NAMALWA (cell line): ENCODE measurements around the gene SLC25A42.
"Not testable (repeated sequence)": the region's sequence is repeated elsewhere in the genome, so short reads cannot be mapped to it uniquely, and the experiment has no call there.

Source experiments
- DNase-seq: peaks from one replicate; pipeline ENCODE4 v3.0.0-alpha.2; 2015; ENCODE audit warnings: low spot score

SLC25A42 gene

DNA sequence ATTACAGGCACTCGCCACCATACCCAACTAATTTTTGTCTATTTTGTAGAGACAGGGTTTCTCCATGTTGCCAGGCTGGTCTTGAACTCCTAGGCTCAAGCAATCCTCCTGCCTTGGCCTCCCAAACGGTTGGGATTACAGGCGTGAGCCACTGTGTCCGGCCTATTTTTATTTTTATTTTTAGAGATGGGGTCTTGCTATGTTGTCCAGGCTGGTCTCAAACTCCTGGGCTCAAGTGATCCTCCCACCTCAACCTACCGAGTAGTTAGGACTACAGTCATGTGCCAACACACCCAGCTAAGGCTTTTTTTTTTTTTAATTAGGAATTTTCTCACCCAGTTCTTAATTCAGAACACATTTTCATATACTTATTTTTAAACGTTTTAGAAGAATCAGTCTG lies 71.9 kb downstream of the SLC25A42 start:
- not testable (repeated sequence) for DNase-seq

DNA sequence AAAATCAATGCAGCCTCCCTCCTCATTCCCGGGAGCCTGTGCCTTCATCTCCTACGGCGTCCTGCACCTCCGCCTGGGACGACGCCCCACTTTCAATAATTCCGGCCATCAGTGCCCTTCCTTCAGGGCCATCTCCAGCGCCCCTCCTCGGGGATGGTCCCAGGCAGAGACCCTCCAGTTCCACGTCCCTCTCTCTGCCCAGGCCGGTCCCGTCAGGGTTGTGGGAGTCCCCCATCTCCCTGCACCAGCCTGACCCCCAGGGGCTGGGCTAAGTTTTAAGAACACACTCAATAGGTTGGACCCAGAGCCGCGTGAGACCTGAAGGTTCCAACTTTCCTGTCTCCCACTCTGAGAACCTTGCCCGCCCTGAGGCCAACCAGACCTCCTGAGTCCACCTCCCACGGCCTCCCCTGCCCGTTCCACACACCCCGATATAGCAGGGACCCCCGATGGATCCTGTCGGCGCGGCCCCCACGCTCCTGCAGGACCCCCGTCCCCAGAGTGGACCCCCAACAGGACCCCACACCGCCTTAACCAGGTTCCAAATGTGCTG lies 73.8 kb downstream of the SLC25A42 start:
- DNase-seq, result no peak

DNA sequence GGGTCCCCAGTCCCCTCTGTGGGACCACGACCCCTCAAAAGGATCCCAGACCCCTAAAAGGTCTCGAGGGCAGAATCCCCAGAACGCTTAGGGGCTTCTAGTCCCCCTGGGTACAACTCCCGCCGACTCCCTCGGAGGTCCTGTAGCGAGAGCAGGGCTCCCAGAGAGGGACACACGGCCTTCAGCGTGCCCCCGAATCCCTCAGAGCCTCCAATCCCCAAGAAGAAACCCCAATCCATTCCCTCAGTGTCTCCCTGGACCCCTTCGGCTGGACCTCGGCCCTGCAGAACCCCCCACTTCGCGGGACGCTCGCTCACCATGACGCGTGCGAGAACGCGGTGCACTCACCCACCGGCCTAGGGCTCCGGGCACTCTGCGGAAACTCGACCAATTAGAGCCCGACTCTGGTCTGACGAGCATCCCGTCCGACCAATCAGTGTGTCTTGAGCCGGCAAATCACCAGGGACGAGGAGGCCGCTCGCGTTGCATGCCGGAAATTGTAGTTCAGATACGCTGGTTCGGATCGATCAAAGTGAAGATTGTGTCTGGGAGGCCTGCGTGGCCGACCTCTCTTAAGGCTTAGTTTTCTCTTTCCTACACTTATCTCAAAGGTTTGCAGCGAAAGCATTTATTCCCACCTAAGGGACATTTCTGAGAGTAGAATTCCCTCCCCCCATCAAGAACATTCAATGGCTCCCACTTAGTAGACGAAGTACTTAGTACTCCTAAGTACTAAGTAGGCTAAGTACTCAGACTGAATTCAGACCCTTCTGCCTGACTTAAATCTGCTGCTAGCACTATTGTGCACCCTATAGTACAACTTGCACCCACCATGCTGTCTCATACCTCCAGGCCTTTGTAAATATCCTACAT lies 74.6 kb downstream of the SLC25A42 start, which contains the start of gene TMEM161A:
TSS of gene TMEM161A (minus strand) at position 370 of the 873 bp plus-strand sequence. CDS start at position 320, 50 bp downstream.
- DNase-seq, result peak; percentile 99

DNA sequence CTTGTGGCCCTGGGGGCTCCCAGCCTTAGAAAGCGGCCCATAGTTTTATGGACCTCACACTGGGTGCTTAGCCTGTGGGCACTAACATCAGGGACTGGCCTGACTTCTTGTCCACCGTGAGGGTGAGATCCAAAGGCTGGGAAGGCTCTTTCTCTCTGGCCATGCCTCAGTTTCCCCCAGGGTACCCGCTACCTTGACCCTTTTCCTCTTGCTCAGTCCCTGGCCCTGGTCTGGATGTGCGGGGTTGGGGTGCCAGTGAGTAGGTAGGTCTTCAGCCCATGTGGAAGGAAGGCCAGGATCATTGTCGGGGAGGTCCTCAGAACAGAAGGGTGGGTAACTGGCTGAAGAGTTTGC lies 76.1 kb downstream of the SLC25A42 start:
- no peak for DNase-seq

DNA sequence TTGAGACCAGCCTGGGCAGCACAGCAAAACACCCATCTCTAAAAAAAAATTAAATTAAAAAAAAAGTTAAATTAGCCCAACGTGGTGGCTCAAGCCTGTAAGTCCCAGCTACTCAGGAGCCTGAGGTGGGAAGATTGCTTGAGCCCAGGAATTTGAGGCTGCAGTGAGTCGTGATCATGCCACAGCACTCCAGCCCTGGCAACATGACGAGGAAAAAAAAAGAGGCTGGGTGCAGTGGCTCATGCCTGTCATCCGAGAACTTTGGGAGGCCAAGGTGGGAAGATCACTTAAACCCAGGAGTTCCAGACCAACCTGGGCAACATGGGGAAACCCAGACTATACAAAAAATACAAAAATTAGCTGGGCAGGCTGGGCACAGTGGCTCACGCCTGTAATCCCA lies 76.7 kb downstream of the SLC25A42 start:
- DNase-seq, result no peak

DNA sequence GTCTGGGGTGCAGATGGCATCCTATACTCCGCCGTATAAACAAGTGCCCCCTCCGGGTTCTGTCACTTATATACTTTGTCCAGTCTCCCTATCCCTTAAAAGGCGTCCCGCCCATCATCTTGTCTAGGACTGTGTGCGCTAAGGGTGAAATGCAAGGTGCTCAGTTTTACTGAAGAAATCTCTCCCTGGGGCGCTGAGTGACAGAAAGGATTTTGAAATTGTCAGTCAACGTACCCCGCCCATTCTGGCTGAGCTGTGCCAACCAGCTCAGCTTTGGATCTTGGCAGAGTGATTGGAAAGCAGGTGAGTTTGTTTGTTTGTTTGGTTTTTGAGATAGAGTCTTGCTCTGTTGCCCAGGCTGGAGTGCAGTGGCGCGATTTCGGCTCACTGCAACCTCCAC lies 78.6 kb downstream of the SLC25A42 start:
- no peak for DNase-seq

DNA sequence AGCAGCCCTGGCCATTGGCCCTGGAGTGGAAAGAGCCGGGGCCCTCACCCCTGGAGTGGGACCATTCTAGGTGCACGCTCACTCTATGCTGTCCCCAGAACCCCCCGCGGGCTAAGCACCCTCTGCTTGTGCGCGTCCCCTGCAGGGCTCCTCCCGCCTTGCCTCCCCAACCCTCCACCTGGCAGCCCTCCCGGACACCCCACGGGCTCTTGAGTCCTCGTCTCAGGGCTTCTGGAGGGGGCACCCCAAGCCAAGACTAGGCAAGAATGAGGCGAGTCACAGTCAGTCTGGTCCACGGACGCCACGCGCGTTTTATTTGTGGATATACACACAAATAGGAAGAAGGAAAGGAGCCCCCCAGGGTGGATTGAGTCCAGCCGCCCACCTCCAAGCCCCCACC lies 81.5 kb downstream of the SLC25A42 start:
- no peak for DNase-seq

DNA sequence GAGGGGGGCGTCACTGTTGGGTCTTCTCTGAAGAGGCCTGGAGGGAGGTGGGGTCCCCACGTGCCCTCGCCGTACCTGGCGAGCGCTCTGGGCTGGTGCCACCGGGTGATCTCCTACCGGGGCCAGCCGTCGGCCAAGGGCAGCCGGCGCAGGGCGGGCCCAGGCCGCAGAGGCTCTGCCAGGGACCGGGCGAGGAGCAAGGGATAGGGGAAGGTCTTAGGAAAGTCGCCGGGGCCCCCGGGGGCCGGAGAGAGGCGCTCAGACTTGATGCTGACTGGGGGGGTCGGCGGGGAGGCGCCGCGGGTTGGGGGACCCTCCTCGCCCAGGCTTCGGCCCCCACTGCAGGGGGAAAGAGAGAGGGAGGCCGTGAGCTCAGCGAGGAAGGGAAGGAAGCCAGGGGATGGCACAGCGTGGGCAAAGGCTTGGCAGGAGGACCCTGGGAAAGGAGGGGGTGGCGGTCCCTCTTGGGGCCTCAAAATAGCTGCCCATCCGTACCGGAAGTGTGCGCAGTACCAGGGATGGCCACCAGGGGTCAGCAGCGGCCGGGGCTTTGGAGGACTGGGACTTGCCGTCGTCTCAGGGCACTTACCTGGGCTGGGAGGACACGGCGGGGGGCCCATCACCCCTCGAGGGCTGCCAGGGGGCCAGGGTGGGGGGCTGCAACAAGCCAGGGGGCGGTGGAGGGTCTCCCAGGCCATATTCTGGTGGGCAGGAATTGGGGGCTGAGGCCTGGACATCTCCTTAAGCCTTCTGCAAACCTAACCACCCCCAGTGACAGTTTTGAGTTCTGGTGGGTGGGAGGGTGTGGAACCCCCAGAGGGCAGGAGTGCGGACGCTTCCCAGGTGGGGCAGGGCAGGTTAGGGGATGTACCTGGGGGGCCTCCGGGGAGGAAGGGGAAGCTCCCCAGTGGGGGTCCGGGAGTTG lies 82.2 kb downstream of the SLC25A42 start:
- DNase-seq, result peak; percentile 74

DNA sequence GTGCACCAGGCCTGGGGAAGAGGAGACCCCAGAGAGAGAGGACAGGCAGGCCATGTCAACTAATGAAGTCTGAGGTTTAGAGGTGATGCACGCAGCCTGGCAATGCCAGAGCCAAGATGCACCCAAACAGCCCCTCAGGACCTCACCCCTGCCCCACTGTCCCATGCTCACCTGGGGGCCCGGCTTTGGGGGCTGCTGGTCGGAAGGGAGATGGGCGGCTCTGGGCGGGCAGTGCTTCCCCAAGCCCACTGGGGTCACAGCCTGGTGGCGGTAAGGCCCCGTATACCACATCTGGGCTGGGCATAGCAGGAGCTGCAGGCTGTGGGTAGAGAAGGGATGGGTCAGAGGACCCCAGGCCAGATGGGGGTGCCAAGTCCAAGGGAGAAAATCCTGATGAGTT lies 83.1 kb downstream of the SLC25A42 start:
- DNase-seq, result no peak

DNA sequence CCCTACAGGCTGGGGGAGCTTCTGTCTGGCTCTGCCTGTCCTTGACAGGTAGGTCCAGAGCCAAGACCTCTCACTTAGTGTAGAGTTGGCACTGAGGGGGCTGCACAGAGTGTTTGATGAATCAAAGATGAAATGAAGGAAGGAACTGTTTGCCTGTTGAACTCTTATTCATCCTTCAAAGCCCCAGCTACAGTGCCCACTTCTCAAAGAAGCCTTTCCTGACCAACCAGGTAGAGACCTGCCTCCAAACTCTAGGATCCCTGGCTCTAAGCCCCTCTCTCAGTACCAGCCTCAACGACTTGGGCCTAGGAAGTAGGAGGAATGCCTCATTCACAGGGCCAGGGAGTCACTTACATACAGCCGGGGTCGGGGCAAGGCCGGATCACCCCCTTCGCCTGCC lies 83.5 kb downstream of the SLC25A42 start:
- no peak for DNase-seq

DNA sequence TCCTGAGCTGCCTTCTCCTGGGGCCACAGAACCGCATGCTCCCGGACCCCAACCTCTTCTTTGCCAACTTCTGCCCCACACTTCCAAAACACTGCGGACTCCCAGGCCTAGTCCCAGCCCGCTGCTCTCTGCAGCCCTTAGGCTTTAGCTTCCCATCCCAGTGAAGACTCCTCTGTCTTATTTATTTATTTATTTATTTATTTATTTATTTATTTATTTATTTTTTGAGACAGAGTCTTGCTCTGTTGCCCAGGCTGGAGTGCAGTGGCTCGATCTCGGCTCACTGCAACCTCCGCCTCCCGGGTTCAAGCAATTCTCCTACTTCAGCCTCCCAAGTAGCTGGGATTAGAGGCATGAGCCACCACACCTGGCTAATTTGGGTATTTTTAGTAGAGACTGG lies 84.7 kb downstream of the SLC25A42 start:
- not testable (repeated sequence) for DNase-seq

DNA sequence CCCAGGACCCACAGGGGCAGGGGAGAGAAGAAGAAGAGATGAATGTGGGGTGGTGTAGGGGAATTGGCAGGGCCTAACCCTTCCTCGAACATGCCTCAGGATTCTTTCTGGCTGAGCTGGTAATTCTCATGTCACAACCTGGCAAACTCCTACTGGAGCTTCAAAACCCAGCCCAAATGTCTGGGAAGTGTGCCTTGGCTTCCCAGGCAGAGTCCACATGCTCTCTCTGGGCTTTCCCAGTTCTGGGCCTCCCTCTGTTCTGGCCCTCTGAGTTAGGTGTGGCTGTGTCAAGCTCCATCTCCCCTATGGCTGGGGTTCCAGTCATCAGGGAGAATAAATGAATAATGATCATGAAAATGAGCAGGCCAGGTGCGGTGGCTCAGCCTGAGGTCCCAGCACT lies 85.6 kb downstream of the SLC25A42 start:
- DNase-seq, result no peak

DNA sequence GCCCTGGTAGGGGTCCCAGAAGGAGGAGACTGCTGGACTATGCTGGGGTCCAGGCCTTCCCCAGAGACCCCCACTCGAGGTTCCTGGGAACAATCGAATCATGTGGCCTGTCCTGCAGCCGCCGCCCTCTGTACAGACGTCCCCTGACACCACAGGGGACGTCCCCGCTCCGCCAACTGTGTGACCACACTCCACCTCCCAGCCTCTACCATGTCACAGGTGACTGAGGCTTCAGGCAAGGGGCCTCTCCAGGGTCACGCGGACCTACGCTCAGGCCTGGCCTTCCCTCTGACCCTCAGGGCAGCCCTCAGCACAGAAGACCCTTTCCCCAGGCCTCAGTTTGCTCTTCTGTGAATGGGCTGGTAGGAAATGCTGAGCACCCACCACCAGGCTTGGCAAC lies 87.6 kb downstream of the SLC25A42 start:
- DNase-seq, result no peak

DNA sequence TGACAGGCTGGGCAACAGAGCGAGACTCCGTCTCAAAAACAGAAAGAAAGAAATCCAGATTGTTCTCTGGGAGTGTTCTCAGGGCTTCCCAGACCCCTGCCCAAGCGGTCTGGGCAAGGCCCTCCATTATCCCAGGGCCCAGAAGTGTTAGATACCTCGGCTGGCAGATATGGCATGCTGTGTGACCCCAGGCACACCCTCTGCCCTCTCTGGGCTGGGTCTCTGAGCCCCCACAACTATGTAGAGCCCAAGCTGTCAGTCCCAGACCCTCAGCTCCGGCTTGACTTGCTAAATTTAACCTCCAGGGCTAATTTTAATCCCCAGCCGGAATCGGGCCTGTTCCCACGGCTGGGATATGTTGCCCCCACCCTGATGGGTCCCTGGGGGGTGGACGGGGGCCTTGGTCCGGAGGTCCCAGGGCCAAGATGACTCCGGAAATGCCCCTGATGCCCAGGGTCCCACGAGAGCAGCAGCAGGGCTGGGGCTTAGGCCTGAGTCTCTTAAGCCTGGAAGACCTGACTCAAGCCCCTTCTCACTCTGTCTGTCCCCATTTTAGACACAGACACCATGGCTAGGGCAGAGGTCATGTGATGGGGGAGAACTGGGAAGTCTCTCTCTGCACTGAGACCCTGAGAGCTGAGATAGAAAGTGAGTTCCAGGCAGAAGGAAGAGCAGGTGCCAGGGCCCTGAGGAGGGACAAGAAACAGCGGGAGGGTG lies 89.0 kb downstream of the SLC25A42 start:
- DNase-seq, result no peak

DNA sequence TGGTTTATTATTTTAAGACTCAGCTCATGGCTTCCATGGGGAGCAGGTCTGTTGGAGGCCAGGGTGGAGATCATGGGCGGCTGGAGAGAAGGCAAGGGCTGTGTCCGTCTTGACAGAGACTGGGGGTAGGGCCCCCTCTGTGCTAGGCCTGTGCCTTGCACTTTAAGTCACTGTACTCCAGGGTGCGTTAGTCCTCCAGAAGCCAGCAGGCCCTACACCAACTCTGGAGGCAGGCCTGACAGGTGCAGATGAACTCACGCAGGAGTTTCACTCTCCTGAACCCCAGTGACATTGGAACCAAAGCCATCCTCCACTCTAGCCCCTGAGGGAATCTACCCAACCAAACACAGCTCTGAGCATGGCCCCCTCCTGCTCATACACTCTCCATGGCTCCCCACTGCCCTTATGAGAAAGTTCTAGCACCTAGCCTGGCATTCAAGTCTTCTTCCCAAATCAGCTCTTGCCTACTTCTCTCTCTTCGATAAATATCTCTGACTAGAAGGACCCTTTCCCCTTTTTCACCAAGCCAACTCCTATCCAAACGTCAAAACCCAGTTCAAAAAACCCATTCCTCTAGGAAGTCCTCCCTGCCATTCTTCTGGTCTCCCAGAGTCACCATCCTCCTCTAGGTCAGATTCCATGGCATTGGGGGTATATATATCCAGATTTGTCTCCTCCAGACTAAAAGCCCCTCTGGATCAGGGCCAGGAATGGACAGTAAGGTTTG lies 91.1 kb downstream of the SLC25A42 start:
- peak; percentile 73 for DNase-seq

DNA sequence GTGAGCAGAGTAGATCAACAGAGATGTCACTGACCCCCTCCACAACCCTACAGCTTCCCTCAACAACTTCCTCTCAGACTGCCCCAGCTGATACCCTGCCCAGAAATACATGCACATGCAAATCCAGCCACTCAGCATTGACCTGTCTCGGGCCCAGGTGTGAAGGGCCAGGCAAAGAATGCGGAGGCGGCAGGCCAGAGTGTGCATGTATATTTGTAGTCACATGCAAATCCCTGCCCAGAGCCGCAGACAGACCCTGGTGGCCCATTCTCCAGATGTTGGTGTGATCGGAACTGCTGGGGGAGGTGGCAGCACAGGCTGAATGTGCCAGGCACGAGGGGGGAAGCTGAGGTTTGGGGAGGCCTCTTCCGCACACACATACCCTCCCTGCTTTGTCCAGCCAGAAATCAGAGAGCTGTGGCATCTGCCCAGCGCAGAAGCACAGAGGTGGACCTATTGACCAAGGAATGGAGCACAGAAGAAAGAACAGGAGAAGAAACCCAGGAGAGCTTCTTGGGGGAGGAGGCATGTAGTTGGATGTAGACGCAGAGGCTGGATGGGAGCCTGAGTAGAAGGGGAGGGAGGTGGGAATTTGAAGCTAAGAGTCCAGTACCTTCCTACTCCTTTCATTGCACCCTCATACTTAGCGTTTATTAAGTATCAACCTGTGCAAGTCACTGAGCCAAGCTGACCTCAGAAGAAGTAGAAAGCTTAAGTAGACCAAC lies 91.9 kb downstream of the SLC25A42 start:
- DNase-seq, result peak; percentile 95

DNA sequence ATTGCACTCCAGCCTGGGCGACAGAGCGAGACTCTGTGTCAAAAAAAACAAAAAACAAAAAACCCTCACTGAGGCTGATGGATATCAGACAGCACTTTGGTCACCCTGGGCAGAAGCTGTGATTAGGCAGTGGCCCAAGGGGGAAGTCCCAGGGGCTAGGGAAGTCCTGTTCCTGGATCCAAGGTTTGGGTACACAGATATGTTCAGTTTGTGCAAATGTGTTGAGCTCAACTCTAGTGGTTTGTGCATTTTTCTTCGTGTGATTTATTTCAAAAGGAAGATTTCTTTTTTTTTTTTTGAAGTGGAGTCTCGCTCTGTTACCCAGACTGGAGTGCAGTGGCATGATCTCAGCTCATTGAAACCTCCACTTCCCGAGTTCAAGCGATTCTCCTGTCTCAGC lies 94.0 kb downstream of the SLC25A42 start:
- DNase-seq, result no peak

DNA sequence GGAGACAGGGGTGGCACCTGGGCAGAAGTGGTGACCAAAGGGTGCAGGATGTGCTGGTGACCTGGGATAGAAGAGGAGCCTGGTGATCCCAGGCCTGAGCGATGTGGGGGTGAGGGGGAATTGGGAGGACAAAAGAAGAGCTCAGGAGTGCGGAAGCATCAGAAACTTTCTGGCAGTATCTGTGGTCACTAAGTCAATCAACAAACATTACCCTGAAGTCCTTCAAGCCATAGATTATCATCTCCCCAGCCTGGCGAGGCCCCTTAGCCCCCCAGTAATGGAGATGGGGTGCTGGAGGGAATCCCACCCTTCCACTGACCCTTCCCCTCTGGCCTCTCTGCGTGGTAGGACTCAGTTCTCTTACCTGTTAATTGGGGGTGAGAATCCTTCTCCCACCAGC lies 95.7 kb downstream of the SLC25A42 start:
- DNase-seq, result no peak

DNA sequence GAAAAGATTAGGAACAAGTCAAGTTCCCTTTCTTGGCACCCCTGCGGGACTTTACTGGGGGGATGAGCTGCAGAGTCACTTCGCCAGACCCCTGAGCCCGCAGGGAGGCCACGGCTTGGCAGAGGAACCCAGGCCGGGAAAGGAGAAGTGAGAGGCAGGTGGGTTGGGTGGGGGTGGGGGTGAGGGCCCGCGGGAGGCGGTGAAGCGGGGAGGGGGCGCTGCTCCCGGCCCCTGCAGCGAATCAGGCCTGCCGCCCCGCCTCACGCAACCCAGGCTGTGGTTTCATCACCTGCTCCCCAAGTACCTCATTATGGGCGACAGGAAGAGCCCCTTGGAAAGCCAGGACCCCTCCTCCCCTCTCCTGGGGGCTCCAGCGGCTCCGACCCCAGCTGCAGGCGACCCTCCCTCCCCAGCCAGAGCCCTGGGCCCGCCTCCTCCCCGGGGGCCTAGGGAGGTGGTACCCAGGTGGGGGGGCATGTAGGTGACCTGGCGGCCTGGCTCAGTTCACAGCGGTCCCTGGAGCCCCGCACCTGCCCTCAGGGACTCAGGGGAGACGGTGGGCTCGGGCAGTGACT lies 96.8 kb downstream of the SLC25A42 start:
- DNase-seq, result peak; percentile 87

DNA sequence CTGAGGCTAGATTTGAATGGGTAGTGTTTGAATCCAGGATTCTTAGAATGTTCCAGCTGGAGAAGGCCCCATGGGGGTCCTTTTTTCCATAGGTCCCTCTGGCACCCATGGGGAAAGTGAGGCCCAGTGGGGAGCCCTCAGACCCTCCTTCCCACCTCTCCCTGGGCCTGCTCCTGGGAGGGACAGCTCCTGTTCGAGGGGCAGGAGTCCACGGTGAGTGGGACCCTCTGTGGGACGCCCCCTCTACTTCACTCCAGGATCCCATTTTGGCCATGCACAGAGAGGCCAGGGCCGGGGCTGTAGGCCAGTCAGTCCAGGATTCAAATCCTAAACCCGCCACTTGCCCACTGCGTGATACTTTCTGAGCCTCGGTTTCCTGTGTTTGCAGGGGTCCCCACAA lies 98.7 kb downstream of the SLC25A42 start:
- DNase-seq, result no peak
